ENCODE measurements around the gene ADAMTS7. TPM values are rescaled to one million over a fixed set of nuclear protein-coding genes. Genes with fewer than 3 reads are reported as not detected.
A peak's percentile ranks its signal among the peaks of the same experiment; 100 is the strongest.
"Not testable (repeated sequence)": the region's sequence is repeated elsewhere in the genome, so short reads cannot be mapped to it uniquely, and the experiment has no call there.

Gene ADAMTS7
- total RNA-seq, 1 experiment from 2014 or later = 4.2 TPM

- DNase-seq (peak; percentile 75), ATAC-seq (peak; percentile 49)
- BruUV-seq (replicated peaks); CTCF ChIA-PET; H3K9me3 ChIP-seq (ENCODE audit: low read length); H3K4me3 ChIP-seq (ENCODE audit: low read length); H3K9me2 ChIP-seq (replicated peaks; ENCODE audit: low read length); H3K79me2 ChIP-seq (ENCODE audit: low read length); H4K20me1 ChIP-seq (ENCODE audit: low read length); H3K27me3 ChIP-seq (ENCODE audit: low read length); H3K36me3 ChIP-seq (ENCODE audit: low read depth, low read length); H3F3A ChIP-seq (ENCODE audit: low read length, unreplicated experiment); H3K9ac ChIP-seq (ENCODE audit: low read length); POLR2A ChIA-PET (ENCODE audit: unreplicated experiment): not testable (repeated sequence)
- peak overlapping the region; percentile 48 for H3K4me2 ChIP-seq (ENCODE audit: low read length)
- intact Hi-C loops (cut with micrococcal nuclease) = loop anchor here (2.0 kb wide), 1 partner anchor 53 kb away; no protein-coding TSS in a partner anchor
- 0 out of 2 replicates have a peak overlapping the region, but pooled peaks have one; percentile 42 for H2AFZ ChIP-seq (ENCODE audit: low read length)
- H3K27ac ChIP-seq (ENCODE audit: low read length) = peak overlapping the region; percentile 95
- peaks cover 20% of the 10 kb centered on the region for H3K4me1 ChIP-seq (ENCODE audit: insufficient read depth, low read length)
- peak; percentile 36 for TF ChIP-seq CTCF (conservative IDR thresholded peaks at IDR 0.05; ENCODE audit: low read depth, low read length)
Measured at GRCh38 chr15:78755900-78756591, 55.2 kb downstream of the ADAMTS7 start.

- H3K27me3 ChIP-seq (ENCODE audit: low read length); POLR2A ChIA-PET (ENCODE audit: unreplicated experiment); ATAC-seq; H3K4me3 ChIP-seq (ENCODE audit: low read length); H2AFZ ChIP-seq (ENCODE audit: low read length); H4K20me1 ChIP-seq (ENCODE audit: low read length); DNase-seq; H3K79me2 ChIP-seq (ENCODE audit: low read length); H3K9me3 ChIP-seq (ENCODE audit: low read length); H3K27ac ChIP-seq (ENCODE audit: low read length); H3K9ac ChIP-seq (ENCODE audit: low read length); intact Hi-C loops (cut with micrococcal nuclease); BruUV-seq (replicated peaks); H3K36me3 ChIP-seq (ENCODE audit: low read depth, low read length); H3F3A ChIP-seq (ENCODE audit: low read length, unreplicated experiment); H3K4me2 ChIP-seq (ENCODE audit: low read length); H3K9me2 ChIP-seq (replicated peaks; ENCODE audit: low read length); CTCF ChIA-PET: not testable (repeated sequence)
- peaks cover 26% of the 10 kb centered on the region for H3K4me1 ChIP-seq (ENCODE audit: insufficient read depth, low read length)
Measured at GRCh38 chr15:78754637-78755280, 56.5 kb downstream of the ADAMTS7 start.

- H4K20me1 ChIP-seq (ENCODE audit: low read length); H3K79me2 ChIP-seq (ENCODE audit: low read length); H3K9ac ChIP-seq (ENCODE audit: low read length); H3K4me2 ChIP-seq (ENCODE audit: low read length); CTCF ChIA-PET; H3K27ac ChIP-seq (ENCODE audit: low read length); intact Hi-C loops (cut with micrococcal nuclease); H3K9me3 ChIP-seq (ENCODE audit: low read length); BruUV-seq (replicated peaks); H2AFZ ChIP-seq (ENCODE audit: low read length); H3F3A ChIP-seq (ENCODE audit: low read length, unreplicated experiment); H3K36me3 ChIP-seq (ENCODE audit: low read depth, low read length); H3K27me3 ChIP-seq (ENCODE audit: low read length); DNase-seq; H3K9me2 ChIP-seq (replicated peaks; ENCODE audit: low read length); ATAC-seq; POLR2A ChIA-PET (ENCODE audit: unreplicated experiment); H3K4me3 ChIP-seq (ENCODE audit: low read length): not testable (repeated sequence)
- H3K4me1 ChIP-seq (ENCODE audit: insufficient read depth, low read length) = peaks cover 26% of the 10 kb centered on the region
Measured at GRCh38 chr15:78753751-78754535, 57.3 kb downstream of the ADAMTS7 start.

- H3K4me2 ChIP-seq (ENCODE audit: low read length); H3K27me3 ChIP-seq (ENCODE audit: low read length); ATAC-seq; CTCF ChIA-PET; H3K9me3 ChIP-seq (ENCODE audit: low read length); H3K36me3 ChIP-seq (ENCODE audit: low read depth, low read length); DNase-seq; H3K27ac ChIP-seq (ENCODE audit: low read length); H3K4me3 ChIP-seq (ENCODE audit: low read length); BruUV-seq (replicated peaks); intact Hi-C loops (cut with micrococcal nuclease); H3F3A ChIP-seq (ENCODE audit: low read length, unreplicated experiment); H3K9me2 ChIP-seq (replicated peaks; ENCODE audit: low read length); POLR2A ChIA-PET (ENCODE audit: unreplicated experiment); H4K20me1 ChIP-seq (ENCODE audit: low read length); H2AFZ ChIP-seq (ENCODE audit: low read length); H3K79me2 ChIP-seq (ENCODE audit: low read length); H3K9ac ChIP-seq (ENCODE audit: low read length): not testable (repeated sequence)
- H3K4me1 ChIP-seq (ENCODE audit: insufficient read depth, low read length) = peaks cover 26% of the 10 kb centered on the region
Measured at GRCh38 chr15:78753359-78753659, 58.0 kb downstream of the ADAMTS7 start.

Measured in PC-3 (cell line).